Brain microvascular endothelial cell (primary cell): ENCODE results near the gene DHPS.
A peak's percentile ranks its signal among the peaks of the same experiment; 100 is the strongest.

Source experiments
- DNase-seq: peaks from one replicate; pipeline ENCODE4 v3.0.0-alpha.2; 2020
- H3K27ac ChIP-seq: fragments of 250-450 bp; sonication (Bioruptor Pico); 2 replicates; pipeline ENCODE4 v1.5.1; 2020; ENCODE audit warnings: mild to moderate bottlenecking, moderate library complexity
- H3K27me3 ChIP-seq: fragments of 250-450 bp; sonication (Bioruptor Pico); replicated peaks from 2 replicates; pipeline ENCODE4 v1.5.1; 2020; ENCODE audit warnings: mild to moderate bottlenecking
- H3K36me3 ChIP-seq: fragments of 250-450 bp; sonication (Bioruptor Pico); replicated peaks from 2 replicates; pipeline ENCODE4 v1.5.1; 2020; ENCODE audit warnings: mild to moderate bottlenecking
- H3K4me3 ChIP-seq: 2 replicates; pipeline ENCODE4 v1.5.1; 2011; ENCODE audit warnings: low read depth, mild to moderate bottlenecking, control low read depth, low read length, moderate library complexity
- CTCF ChIP-seq: IDR thresholded peaks from 2 replicates; pipeline ENCODE4 v1.5.1; 2011; ENCODE audit warnings: low read depth, mild to moderate bottlenecking, moderate library complexity, low read length, control low read depth, inconsistent platforms; ENCODE audit errors: missing control alignments
- in situ Hi-C: cut with HindIII; loops from 2 replicates; pipeline ENCODE4 v1.10.0; 2017; ENCODE audit warnings: low sequenced_read_pairs, low pct_ligation_motif_present

DHPS gene

GRCh38 chr19:12641456-12641855, 40.2 kb downstream of the DHPS start:
- in situ Hi-C loops, result no loop called here
- DNase-seq, result no peak
- no peak for TF ChIP-seq CTCF
- H3K36me3 ChIP-seq, result no peaks in the 10 kb centered on the region
- H3K4me3 ChIP-seq, result no peak overlapping the region
- H3K27ac ChIP-seq, result no peak overlapping the region
- no peaks in the 10 kb centered on the region for H3K27me3 ChIP-seq

- no peak overlapping the region for H3K27ac ChIP-seq
- H3K4me3 ChIP-seq, result peak overlapping the region; percentile 12
- peak; percentile 84 for DNase-seq
- in situ Hi-C loops, result no loop called here
- H3K27me3 ChIP-seq, result no peaks in the 10 kb centered on the region
- no peaks in the 10 kb centered on the region for H3K36me3 ChIP-seq
- peak; percentile 87 for TF ChIP-seq CTCF
These were observed 41.6 kb downstream of the DHPS start for GRCh38 chr19:12639901-12640613.

- Histone ChIP-seq H3K27ac (no peak overlapping the region), H3K4me3 (no peak overlapping the region), H3K36me3 (no peaks in the 10 kb centered on the region), H3K27me3 (no peaks in the 10 kb centered on the region)
- no peak for TF ChIP-seq CTCF
- in situ Hi-C loops, result no loop called here
- no peak for DNase-seq
These were observed 43.0 kb downstream of the DHPS start for GRCh38 chr19:12638611-12639182.

- no peak overlapping the region for H3K27ac ChIP-seq
- TF ChIP-seq CTCF, result no peak
- in situ Hi-C loops, result no loop called here
- no peak for DNase-seq
- H3K36me3 ChIP-seq, result no peaks in the 10 kb centered on the region
- H3K27me3 ChIP-seq, result no peaks in the 10 kb centered on the region
- H3K4me3 ChIP-seq, result no peak overlapping the region
These were observed 45.0 kb downstream of the DHPS start for GRCh38 chr19:12636631-12637030.

- peaks cover 62% of the 10 kb centered on the region for H3K36me3 ChIP-seq
- no peak for DNase-seq
- TF ChIP-seq CTCF, result no peak
- H3K4me3 ChIP-seq, result no peak overlapping the region
- no peaks in the 10 kb centered on the region for H3K27me3 ChIP-seq
- in situ Hi-C loops, result no loop called here
- H3K27ac ChIP-seq, result no peak overlapping the region
These were observed 52.5 kb downstream of the DHPS start for GRCh38 chr19:12629215-12629614.
